AG04450 (cell line): Measurements from ENCODE around the gene ADAMTSL1. TPM values are rescaled to one million over a fixed set of nuclear protein-coding genes. Genes with fewer than 3 reads are reported as not detected.

ENCODE experiments used
- CTCF ChIA-PET: fragments of 300-600, 350-600 bp; formaldehyde crosslinking; extraction: SDS; loops from one replicate; lab custom pipeline; 2022; ENCODE audit warnings: antibody characterized with exemption, inconsistent platforms; lab: Charles Lee
- POLR2A ChIA-PET: fragments of 350-600 bp; formaldehyde crosslinking; extraction: SDS; loops from one replicate; lab custom pipeline; 2021; ENCODE audit warnings: antibody characterized with exemption, inconsistent platforms; lab: Yijun Ruan, JAX
- DNase-seq: peaks from one replicate; pipeline ENCODE4 v3.0.0-alpha.2; 2011; ENCODE audit warnings: low read depth, low spot score
- H3K27ac ChIP-seq: one replicate; pipeline ENCODE4 v1.5.1; 2012; ENCODE audit warnings: low read depth, low read length, control low read depth
- H3K27me3 ChIP-seq: one replicate; pipeline ENCODE4 v1.6.0; 2012; ENCODE audit warnings: low read length; ENCODE audit not compliant: control insufficient read depth, insufficient read depth
- H3K4me3 ChIP-seq: 2 replicates; pipeline ENCODE4 v1.5.1; 2011; ENCODE audit warnings: mild to moderate bottlenecking, low read depth, low read length, control low read depth
- H3K9me3 ChIP-seq: 2 replicates; pipeline ENCODE4 v1.5.1; 2012; ENCODE audit warnings: low read length; ENCODE audit not compliant: control insufficient read depth, insufficient read depth
- polyA plus RNA-seq: library from polyadenylated mRNA; depleted of rRNA; stranded (reverse); fragments of >200 nt; gene quantifications from 2 replicates; pipeline ENCODE4 v1.2.3, GENCODE V29; 2011
- TF ChIP-seq, protein P1 (sequence below): IDR thresholded peaks from 2 replicates; pipeline ENCODE4 v1.5.1; 2011; ENCODE audit warnings: low read depth, low read length, control low read depth, inconsistent platforms

Gene ADAMTSL1
- polyA plus RNA-seq, 1 experiment, result 22.2 TPM

- TF ChIP-seq, protein P1, sequence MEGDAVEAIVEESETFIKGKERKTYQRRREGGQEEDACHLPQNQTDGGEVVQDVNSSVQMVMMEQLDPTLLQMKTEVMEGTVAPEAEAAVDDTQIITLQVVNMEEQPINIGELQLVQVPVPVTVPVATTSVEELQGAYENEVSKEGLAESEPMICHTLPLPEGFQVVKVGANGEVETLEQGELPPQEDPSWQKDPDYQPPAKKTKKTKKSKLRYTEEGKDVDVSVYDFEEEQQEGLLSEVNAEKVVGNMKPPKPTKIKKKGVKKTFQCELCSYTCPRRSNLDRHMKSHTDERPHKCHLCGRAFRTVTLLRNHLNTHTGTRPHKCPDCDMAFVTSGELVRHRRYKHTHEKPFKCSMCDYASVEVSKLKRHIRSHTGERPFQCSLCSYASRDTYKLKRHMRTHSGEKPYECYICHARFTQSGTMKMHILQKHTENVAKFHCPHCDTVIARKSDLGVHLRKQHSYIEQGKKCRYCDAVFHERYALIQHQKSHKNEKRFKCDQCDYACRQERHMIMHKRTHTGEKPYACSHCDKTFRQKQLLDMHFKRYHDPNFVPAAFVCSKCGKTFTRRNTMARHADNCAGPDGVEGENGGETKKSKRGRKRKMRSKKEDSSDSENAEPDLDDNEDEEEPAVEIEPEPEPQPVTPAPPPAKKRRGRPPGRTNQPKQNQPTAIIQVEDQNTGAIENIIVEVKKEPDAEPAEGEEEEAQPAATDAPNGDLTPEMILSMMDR, result no peak
- no peak overlapping the region for H3K27ac ChIP-seq
- DNase-seq, result no peak
- H3K27me3 ChIP-seq, result no peaks in the 10 kb centered on the region
- no peak overlapping the region for H3K4me3 ChIP-seq
- no peaks in the 10 kb centered on the region; the same call in 1 of the 2 replicates for H3K9me3 ChIP-seq
- POLR2A ChIA-PET, result no interaction called here
- CTCF ChIA-PET, result no interaction called here
These were observed 376.1 kb downstream of the ADAMTSL1 start for GRCh38 chr9:18849890-18850677.

- Histone ChIP-seq H3K27ac (no peak overlapping the region), H3K27me3 (no peaks in the 10 kb centered on the region), H3K9me3 (no peaks in the 10 kb centered on the region; the same call in 1 of the 2 replicates), H3K4me3 (no peak overlapping the region)
- ChIA-PET CTCF (no interaction called here), POLR2A (no interaction called here)
- TF ChIP-seq, protein P1, result no peak
- no peak for DNase-seq
These were observed 377.3 kb downstream of the ADAMTSL1 start for GRCh38 chr9:18851069-18851795.

- no peak for DNase-seq
- TF ChIP-seq, protein P1, result no peak
- Histone ChIP-seq H3K4me3 (no peak overlapping the region), H3K27me3 (no peaks in the 10 kb centered on the region), H3K9me3 (no peaks in the 10 kb centered on the region; the same call in 1 of the 2 replicates), H3K27ac (no peak overlapping the region)
- CTCF ChIA-PET, result interaction anchor here (1.8 kb wide), 1 partner anchor 413 kb away, joined by 4 read pairs; no protein-coding TSS in a partner anchor
- POLR2A ChIA-PET, result no interaction called here
These were observed 381.7 kb downstream of the ADAMTSL1 start for GRCh38 chr9:18855656-18856055.

GRCh38 chr9:18857334-18857733 is 383.4 kb downstream of the ADAMTSL1 start:
- Histone ChIP-seq H3K27ac (no peak overlapping the region), H3K4me3 (no peak overlapping the region), H3K9me3 (no peaks in the 10 kb centered on the region; the same call in 1 of the 2 replicates), H3K27me3 (no peaks in the 10 kb centered on the region)
- TF ChIP-seq, protein P1, result no peak
- no peak for DNase-seq
- ChIA-PET POLR2A (no interaction called here), CTCF (no interaction called here)

DNA sequence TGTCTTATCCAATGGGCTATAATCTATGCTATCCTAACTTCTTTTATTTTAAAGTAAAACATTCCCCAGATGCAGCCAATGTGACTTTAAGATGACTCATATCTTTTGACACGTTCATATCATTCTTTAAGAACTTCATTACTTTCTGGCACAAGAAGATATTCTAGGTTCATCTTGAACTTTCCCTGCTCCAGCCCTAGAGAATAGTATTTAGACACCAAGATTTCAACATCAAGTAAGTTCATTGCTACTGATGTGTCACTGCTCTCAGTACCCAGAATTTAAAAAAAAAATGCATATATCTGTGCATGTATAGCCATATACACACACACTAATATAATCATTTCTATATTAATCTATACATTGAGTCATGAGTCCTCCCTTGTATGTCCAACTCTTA is 383.8 kb downstream of the ADAMTSL1 start:
- no peaks in the 10 kb centered on the region for H3K27me3 ChIP-seq
- no peaks in the 10 kb centered on the region; the same call in 1 of the 2 replicates for H3K9me3 ChIP-seq
- peak; percentile 10 for DNase-seq
- no peak overlapping the region for H3K27ac ChIP-seq
- TF ChIP-seq, protein P1, result no peak
- ChIA-PET CTCF (no interaction called here), POLR2A (no interaction called here)
- H3K4me3 ChIP-seq, result no peak overlapping the region
